Body of pancreas (tissue), 4 donors: Measurements from ENCODE around the gene STK39.

Experiments used
- POLR2A ChIP-seq, 3 donors: fragments of 450-650 bp; IDR thresholded peaks; one replicate each; pipeline ENCODE4 v1.6.1; 2016; ENCODE audit warnings: antibody characterized with exemption in 3 of 3, mild to moderate bottlenecking in 2 of 3
- TF ChIP-seq, protein P1 (sequence below), 7 experiments: fragments of 450-650 bp in 4 of 7; fragments of 200-600 bp in 3 of 7; sonication (generic) in 3 of 7; IDR thresholded peaks; one replicate each; pipeline ENCODE4 v1.5.1; 2016 to 2019; ENCODE audit warnings: antibody characterized with exemption in 7 of 7

- TF ChIP-seq, protein P1, sequence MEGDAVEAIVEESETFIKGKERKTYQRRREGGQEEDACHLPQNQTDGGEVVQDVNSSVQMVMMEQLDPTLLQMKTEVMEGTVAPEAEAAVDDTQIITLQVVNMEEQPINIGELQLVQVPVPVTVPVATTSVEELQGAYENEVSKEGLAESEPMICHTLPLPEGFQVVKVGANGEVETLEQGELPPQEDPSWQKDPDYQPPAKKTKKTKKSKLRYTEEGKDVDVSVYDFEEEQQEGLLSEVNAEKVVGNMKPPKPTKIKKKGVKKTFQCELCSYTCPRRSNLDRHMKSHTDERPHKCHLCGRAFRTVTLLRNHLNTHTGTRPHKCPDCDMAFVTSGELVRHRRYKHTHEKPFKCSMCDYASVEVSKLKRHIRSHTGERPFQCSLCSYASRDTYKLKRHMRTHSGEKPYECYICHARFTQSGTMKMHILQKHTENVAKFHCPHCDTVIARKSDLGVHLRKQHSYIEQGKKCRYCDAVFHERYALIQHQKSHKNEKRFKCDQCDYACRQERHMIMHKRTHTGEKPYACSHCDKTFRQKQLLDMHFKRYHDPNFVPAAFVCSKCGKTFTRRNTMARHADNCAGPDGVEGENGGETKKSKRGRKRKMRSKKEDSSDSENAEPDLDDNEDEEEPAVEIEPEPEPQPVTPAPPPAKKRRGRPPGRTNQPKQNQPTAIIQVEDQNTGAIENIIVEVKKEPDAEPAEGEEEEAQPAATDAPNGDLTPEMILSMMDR (IDR thresholded peaks at IDR 0.05): peak in 1 of 7 experiments; percentile 10
- peak; percentile 40 to 74 (median 72) for TF ChIP-seq POLR2A (IDR thresholded peaks at IDR 0.05)
Measured at GRCh38 chr2:168247341-168248261, at the start of gene STK39.
